Left lung (tissue), 10 donors: Measurements from ENCODE around the gene SRPX2. TPM values are rescaled to one million over a fixed set of nuclear protein-coding genes. Genes with fewer than 3 reads are reported as not detected.
A peak's percentile ranks its signal among the peaks of the same experiment; 100 is the strongest.

Source experiments
- ATAC-seq: fragments of 200-7000 bp; cut with Tn5 transposase; one replicate; pipeline ENCODE4 v1.9.1; 2020; ENCODE audit warnings: moderate library complexity
- DNase-seq, 4 donors: peaks; one replicate each; pipeline ENCODE4 v3.0.0-alpha.2; 2013 to 2020
- H3K27ac ChIP-seq, 2 donors: fragments of 200-600 bp; sonication (generic) in 1 of 2; one replicate each; pipeline versions ENCODE4 v1.5.0 to v1.8.0; 2020 to 2021
- H3K27me3 ChIP-seq, 2 donors: fragments of 200-600 bp; sonication (generic) in 1 of 2; one replicate each; pipeline versions ENCODE4 v1.5.0 to v1.8.0; 2020 to 2021
- H3K36me3 ChIP-seq, 2 donors: fragments of 200-600 bp; sonication (generic) in 1 of 2; one replicate each; pipeline versions ENCODE4 v1.5.0 to v1.8.0; 2020 to 2021
- H3K4me1 ChIP-seq, 2 donors: fragments of 200-600 bp; one replicate each; pipeline ENCODE4 v1.8.0; 2021
- H3K4me3 ChIP-seq, 2 donors: fragments of 200-600 bp; sonication (generic) in 1 of 2; one replicate each; pipeline versions ENCODE4 v1.5.0 to v1.8.0; 2020 to 2021; ENCODE audit warnings: mild to moderate bottlenecking in 1 of 2
- H3K9me3 ChIP-seq, 2 donors: fragments of 200-600 bp; sonication (generic) in 1 of 2; one replicate each; pipeline versions ENCODE4 v1.5.0 to v1.8.0; 2020 to 2021
- intact Hi-C, 2 donors: fragments of 100-400 bp; cut with DNase I; formaldehyde crosslinking; loops; one replicate each; pipeline versions ENCODE4 v1.11.2 to v1.14.2; 2022
- polyA plus RNA-seq, 6 donors: library from polyadenylated mRNA; unstranded; fragments of 120-200 nt; gene quantifications; one replicate each; pipeline ENCODE4 v1.2.1, GENCODE V29; 2013; ENCODE audit not compliant: insufficient read length in 6 of 6
- total RNA-seq, 2 donors: library from RNA; stranded (reverse); fragmentation: NEBNext Ultra II Directional; extraction: Animal tissue kit (Norgen Biotek cat#: 25700); gene quantifications; one replicate each; pipeline ENCODE4 v1.2.1, GENCODE V29; 2021
- TF ChIP-seq, protein P1 (sequence below), 2 donors: fragments of 200-600 bp; sonication (generic) in 1 of 2; IDR thresholded peaks; one replicate each; pipeline versions ENCODE4 v1.5.0 to v1.8.0; 2021; ENCODE audit warnings: antibody characterized with exemption in 2 of 2
- donor health status: DM: no; HTN: yes; CAD: no.
- donor health status: DM: no; HTN: no; CAD: no.

The SRPX2 gene
- total and polyA plus RNA-seq, 8 donors: 25.1 to 39.0 (median 34.1) TPM

DNA sequence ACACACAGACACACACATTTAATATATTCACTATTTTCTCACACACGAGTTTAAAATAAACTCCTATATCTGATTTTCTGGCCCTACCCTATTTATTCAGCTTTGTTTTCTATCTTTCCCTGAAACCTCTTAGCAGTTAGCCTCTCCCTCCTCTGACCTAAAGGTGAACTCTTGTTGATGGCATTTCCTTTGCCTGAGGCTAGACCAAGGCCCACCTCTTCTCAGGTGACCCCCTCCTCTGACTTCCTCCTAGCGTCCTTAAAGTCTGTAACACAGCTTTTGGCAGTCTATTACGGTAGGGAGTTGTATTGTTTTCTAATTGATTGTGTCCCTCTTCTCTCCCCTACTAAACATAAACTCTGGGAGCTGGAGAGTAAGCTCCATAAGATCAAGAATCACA is 1.7 kb upstream of the SRPX2 start:
- intact Hi-C loops: no loop called here
- no peaks in the 10 kb centered on the region for H3K9me3 ChIP-seq
- H3K27ac ChIP-seq: no peak overlapping the region
- H3K36me3 ChIP-seq: no peaks in the 10 kb centered on the region
- ATAC-seq: no peak
- H3K4me3 ChIP-seq: no peak overlapping the region
- TF ChIP-seq, protein P1, sequence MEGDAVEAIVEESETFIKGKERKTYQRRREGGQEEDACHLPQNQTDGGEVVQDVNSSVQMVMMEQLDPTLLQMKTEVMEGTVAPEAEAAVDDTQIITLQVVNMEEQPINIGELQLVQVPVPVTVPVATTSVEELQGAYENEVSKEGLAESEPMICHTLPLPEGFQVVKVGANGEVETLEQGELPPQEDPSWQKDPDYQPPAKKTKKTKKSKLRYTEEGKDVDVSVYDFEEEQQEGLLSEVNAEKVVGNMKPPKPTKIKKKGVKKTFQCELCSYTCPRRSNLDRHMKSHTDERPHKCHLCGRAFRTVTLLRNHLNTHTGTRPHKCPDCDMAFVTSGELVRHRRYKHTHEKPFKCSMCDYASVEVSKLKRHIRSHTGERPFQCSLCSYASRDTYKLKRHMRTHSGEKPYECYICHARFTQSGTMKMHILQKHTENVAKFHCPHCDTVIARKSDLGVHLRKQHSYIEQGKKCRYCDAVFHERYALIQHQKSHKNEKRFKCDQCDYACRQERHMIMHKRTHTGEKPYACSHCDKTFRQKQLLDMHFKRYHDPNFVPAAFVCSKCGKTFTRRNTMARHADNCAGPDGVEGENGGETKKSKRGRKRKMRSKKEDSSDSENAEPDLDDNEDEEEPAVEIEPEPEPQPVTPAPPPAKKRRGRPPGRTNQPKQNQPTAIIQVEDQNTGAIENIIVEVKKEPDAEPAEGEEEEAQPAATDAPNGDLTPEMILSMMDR (IDR thresholded peaks at IDR 0.05): no peak
- no peaks in the 10 kb centered on the region for H3K4me1 ChIP-seq
- H3K27me3 ChIP-seq: no peaks in the 10 kb centered on the region
- no peak for DNase-seq

DNA sequence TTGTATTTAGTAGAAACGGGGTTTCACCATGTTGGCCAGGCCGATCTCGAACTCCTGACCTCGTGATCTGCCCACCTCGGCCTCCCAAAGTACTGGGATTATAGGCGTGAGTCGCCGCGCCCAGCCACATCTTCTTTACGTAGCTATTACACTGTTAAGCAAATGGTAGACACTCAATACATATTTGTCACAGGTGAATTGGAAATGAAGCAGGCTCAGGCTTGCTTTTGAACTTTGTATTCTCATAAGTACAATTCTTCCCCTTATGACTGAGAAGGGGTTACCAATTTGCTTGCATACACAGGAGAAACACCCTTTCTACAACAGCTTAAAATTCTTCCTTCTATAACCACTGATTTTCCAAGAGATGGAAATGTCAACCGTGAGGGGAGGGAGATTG is 787 bp upstream of the SRPX2 start:
- no peaks in the 10 kb centered on the region for H3K27me3 ChIP-seq
- no peak overlapping the region for H3K4me3 ChIP-seq
- DNase-seq (no peak), ATAC-seq (no peak)
- no peaks in the 10 kb centered on the region for H3K36me3 ChIP-seq
- H3K27ac ChIP-seq: peak overlapping the region in 1 of 2 donors; percentile 47
- no peaks in the 10 kb centered on the region for H3K4me1 ChIP-seq
- H3K9me3 ChIP-seq: no peaks in the 10 kb centered on the region
- intact Hi-C loops: no loop called here
- TF ChIP-seq, protein P1 (IDR thresholded peaks at IDR 0.05): no peak

DNA sequence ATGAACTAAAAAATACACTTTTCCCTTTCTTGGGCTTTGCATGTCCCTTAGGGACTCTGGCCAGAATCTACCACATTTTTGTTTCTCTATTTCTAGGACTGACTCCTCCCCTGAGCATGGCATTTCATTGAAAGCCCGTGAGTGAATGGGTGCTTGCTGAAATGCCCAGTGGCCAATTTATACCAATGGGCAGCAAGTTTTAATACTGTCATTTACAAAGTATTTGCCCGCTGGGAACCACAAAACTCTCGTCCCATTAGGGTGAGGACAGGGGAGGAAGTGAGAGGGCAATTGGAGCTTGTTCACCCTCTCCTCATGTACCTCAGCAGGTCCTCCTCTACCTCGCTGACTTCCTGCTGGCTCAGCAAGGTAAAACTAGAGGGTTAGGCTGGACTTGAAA is 1.1 kb downstream of the SRPX2 start:
- DNase-seq: no peak
- intact Hi-C loops: no loop called here
- TF ChIP-seq, protein P1 (IDR thresholded peaks at IDR 0.05): no peak
- no peak for ATAC-seq
- Histone ChIP-seq H3K4me1 (no peaks in the 10 kb centered on the region), H3K27me3 (no peaks in the 10 kb centered on the region), H3K36me3 (no peaks in the 10 kb centered on the region), H3K9me3 (no peaks in the 10 kb centered on the region), H3K4me3 (peak overlapping the region in 1 of 2 donors; percentile 1), H3K27ac (peak overlapping the region in 1 of 2 donors; percentile 61)

DNA sequence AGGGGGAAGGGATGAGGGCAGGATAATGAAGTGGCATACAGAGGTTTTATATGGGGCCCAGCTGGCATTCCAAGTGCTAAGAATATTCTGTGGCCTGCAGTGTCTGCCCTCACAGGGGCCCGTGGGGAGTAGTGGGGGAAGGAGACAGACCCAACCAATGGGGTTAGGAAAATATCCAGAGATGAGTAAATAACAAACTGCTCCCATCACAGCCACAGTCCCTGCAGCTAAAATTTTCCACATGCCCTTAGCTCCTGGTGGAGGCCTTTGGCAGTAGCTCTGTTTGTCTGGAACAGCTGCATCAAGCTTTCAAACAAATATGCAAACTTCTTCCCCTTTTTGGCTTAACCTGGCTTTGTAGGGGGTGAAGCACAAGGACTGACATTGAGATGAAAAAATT is 3.1 kb downstream of the SRPX2 start:
- H3K27me3 ChIP-seq: no peaks in the 10 kb centered on the region
- no peak overlapping the region for H3K4me3 ChIP-seq
- no peaks in the 10 kb centered on the region for H3K36me3 ChIP-seq
- H3K9me3 ChIP-seq: no peaks in the 10 kb centered on the region
- peak overlapping the region in 1 of 2 donors; percentile 15 for H3K27ac ChIP-seq
- ATAC-seq (no peak), DNase-seq (peak in 2 of 4 donors; percentile 40 to 64)
- TF ChIP-seq, protein P1 (IDR thresholded peaks at IDR 0.05): no peak
- intact Hi-C loops: no loop called here
- H3K4me1 ChIP-seq: no peaks in the 10 kb centered on the region

DNA sequence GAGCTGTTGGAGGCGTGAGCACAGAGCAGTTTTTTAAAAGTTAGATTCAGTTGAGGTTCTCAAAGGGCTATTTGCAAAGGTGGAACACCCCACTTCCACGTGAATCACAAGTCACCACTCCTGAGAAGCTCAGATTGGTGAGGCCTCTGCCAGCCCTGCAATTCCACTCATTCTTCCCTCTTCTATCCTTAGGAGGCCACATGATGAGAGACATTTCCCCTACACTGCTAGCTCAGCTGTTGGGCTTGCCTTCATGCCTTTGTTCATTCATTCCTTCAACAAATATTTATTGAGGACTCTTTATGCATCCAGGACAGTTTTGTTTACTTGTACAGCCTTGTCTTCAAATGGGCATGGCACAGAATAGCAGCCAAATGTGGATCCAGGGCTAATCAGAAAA is 3.7 kb downstream of the SRPX2 start:
- TF ChIP-seq, protein P1 (IDR thresholded peaks at IDR 0.05): no peak
- intact Hi-C loops: no loop called here
- ATAC-seq (no peak), DNase-seq (no peak)
- Histone ChIP-seq H3K4me1 (no peaks in the 10 kb centered on the region), H3K27me3 (no peaks in the 10 kb centered on the region), H3K9me3 (no peaks in the 10 kb centered on the region), H3K36me3 (no peaks in the 10 kb centered on the region), H3K4me3 (no peak overlapping the region), H3K27ac (peak overlapping the region in 1 of 2 donors; percentile 15)
